ENCODE data around the gene VASN. TPM values are rescaled to one million over a fixed set of nuclear protein-coding genes. Genes with fewer than 3 reads are reported as not detected.

The VASN gene
- total and polyA plus RNA-seq, 7 donors = 2.0 to 3.8 (median 3.3) TPM

DNA sequence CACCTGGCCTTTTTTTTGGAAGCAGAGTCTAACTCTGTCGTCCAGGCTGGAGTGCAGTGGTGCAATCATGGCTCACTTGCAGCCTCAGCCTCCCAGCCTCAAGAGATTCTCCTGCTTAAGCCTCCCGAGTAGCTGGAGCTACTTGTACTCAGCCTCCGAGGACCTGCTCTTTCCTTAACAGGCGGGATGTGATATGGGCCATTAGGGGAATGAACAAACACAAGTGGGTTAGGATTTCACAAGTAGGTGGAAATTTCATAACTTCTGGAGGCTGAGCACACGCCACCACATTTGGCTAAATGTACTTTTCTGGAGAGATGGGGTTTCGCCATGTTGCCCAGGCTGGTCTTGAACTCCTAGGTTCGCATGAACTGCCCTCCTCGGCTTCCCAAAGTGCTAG, 24.6 kb upstream of the VASN start:
- ATAC-seq (peak in 1 of 4 donors; percentile 3), DNase-seq (no peak)
- TF ChIP-seq, protein P1, sequence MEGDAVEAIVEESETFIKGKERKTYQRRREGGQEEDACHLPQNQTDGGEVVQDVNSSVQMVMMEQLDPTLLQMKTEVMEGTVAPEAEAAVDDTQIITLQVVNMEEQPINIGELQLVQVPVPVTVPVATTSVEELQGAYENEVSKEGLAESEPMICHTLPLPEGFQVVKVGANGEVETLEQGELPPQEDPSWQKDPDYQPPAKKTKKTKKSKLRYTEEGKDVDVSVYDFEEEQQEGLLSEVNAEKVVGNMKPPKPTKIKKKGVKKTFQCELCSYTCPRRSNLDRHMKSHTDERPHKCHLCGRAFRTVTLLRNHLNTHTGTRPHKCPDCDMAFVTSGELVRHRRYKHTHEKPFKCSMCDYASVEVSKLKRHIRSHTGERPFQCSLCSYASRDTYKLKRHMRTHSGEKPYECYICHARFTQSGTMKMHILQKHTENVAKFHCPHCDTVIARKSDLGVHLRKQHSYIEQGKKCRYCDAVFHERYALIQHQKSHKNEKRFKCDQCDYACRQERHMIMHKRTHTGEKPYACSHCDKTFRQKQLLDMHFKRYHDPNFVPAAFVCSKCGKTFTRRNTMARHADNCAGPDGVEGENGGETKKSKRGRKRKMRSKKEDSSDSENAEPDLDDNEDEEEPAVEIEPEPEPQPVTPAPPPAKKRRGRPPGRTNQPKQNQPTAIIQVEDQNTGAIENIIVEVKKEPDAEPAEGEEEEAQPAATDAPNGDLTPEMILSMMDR (IDR thresholded peaks at IDR 0.05) = no peak
- peaks cover 47% of the 10 kb centered on the region for H3K4me1 ChIP-seq
- peak overlapping the region; percentile 53 for H3K27ac ChIP-seq
- no peaks in the 10 kb centered on the region for H3K9me3 ChIP-seq
- peaks cover 0 to 3% of the 10 kb centered on the region in 2 donors for H3K36me3 ChIP-seq (ENCODE audit: insufficient read depth in 1 of 2, low read depth in 1 of 2)
- H3K27me3 ChIP-seq (ENCODE audit: insufficient read depth in 3 of 3, low read length in 2 of 3) = no peaks in the 10 kb centered on the region
- WGBS, 3 donors = 74 to 86% (median 74%) methylated on average over 8 of the region's 8 CpGs
- intact Hi-C loops (cut with DNase I) = no loop called here
- H3K4me3 ChIP-seq = no peak overlapping the region

DNA sequence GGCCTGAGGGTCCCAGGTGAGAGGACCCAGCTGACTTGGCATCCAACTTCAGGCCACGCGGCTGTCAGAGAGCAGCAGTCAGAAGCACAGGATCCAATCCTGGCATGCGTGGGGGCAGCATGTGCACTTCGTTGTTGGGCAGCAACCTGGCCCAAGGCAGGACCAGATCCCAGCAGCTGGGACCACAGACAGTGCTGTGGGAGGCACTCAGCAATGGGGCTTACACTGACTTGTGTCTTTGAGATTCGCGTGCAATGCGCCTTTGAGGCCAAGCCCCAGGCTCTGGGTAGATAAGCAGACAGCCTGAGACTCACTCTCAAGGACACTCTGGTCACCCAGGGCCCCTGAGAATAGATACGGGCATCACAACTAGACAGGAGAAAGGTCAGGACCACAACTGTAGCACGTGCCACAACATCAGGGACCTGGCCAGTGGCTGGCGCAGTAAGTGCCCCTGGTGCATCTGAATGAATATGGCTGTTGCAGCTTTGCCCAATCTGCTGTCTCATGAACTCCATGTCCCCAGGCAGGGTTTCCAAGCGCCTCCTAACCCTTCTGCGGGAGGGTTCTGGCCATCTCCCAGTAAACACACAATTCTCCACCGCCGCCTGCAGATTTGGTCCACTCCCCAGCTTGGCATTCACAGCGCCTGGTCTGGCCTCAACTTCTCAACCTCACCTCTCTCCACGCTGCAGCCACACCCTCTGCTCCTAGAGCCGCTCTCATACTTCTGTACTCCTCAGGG, 23.7 kb upstream of the VASN start:
- peak in 2 of 4 donors; percentile 18 to 42 for ATAC-seq
- H3K4me1 ChIP-seq = peaks cover 45% of the 10 kb centered on the region
- no peaks in the 10 kb centered on the region for H3K27me3 ChIP-seq (ENCODE audit: insufficient read depth in 3 of 3, low read length in 2 of 3)
- H3K36me3 ChIP-seq (ENCODE audit: insufficient read depth in 1 of 2, low read depth in 1 of 2) = peaks cover 0 to 3% of the 10 kb centered on the region in 2 donors
- WGBS, 3 donors = 55 to 72% (median 65%) methylated on average over 17 of the region's 17 CpGs
- H3K27ac ChIP-seq = peak overlapping the region; percentile 53
- H3K4me3 ChIP-seq = no peak overlapping the region
- H3K9me3 ChIP-seq = no peaks in the 10 kb centered on the region
- DNase-seq = no peak
- TF ChIP-seq, protein P1 (IDR thresholded peaks at IDR 0.05) = no peak
- intact Hi-C loops (cut with DNase I) = no loop called here

DNA sequence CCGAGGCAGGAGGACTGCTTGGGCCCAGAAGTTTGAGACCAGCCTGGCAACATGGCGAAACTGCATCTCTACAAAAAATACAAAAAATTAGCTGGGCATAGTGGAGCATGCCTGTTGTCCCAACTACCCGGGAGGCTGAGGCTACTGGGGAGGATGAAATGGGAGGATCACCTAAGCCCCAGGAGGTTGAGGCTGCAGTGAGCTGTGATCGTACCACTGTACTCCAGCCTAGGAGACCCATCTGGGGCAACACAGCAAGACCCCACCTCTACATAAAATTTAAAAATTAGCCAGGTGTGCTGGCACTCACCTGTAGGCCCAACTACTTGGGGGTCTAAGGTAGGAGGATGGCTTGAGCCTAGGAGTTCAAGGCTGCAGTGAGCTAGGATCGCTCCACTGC, 22.3 kb upstream of the VASN start:
- intact Hi-C loops (cut with DNase I) = no loop called here
- TF ChIP-seq, protein P1 (IDR thresholded peaks at IDR 0.05) = no peak
- H3K27me3 ChIP-seq (ENCODE audit: insufficient read depth in 3 of 3, low read length in 2 of 3) = no peaks in the 10 kb centered on the region
- H3K4me1 ChIP-seq = peaks cover 41% of the 10 kb centered on the region
- H3K27ac ChIP-seq = no peak overlapping the region
- DNase-seq = no peak
- peaks cover 0 to 3% of the 10 kb centered on the region in 2 donors for H3K36me3 ChIP-seq (ENCODE audit: insufficient read depth in 1 of 2, low read depth in 1 of 2)
- H3K9me3 ChIP-seq = no peaks in the 10 kb centered on the region
- no peak overlapping the region for H3K4me3 ChIP-seq
- no peak for ATAC-seq
- WGBS, 3 donors = 92 to 94% (median 94%) methylated on average over 5 of the region's 5 CpGs

DNA sequence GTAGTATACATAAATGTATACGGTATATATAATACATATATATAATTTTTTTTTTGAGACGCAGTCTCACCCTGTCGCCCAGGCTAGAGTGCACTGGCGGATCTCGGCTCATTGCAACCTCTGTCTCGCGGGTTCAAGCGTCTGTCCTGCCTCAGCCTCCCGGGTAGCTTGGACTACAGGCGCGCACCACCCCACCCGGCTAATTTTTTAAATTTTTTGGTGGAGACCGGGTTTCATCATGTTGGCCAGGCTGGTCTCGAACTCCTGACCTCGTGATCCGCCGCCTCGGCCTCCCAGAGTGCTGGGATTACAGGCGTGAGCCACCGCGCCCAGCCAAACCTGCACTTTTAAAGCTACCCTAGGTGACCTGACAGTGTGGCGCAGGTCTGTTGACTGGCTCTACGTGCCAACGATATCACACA, 21.3 kb upstream of the VASN start:
- DNase-seq (no peak), ATAC-seq (no peak)
- H3K36me3 ChIP-seq (ENCODE audit: insufficient read depth in 1 of 2, low read depth in 1 of 2) = peaks cover 0 to 9% of the 10 kb centered on the region in 2 donors
- H3K9me3 ChIP-seq = no peaks in the 10 kb centered on the region
- WGBS, 3 donors = 32 to 36% (median 35%) methylated on average over 24 of the region's 24 CpGs
- peak overlapping the region; percentile 85 for H3K27ac ChIP-seq
- peak overlapping the region; percentile 72 for H3K4me3 ChIP-seq
- H3K27me3 ChIP-seq (ENCODE audit: insufficient read depth in 3 of 3, low read length in 2 of 3) = no peaks in the 10 kb centered on the region
- peaks cover 36% of the 10 kb centered on the region for H3K4me1 ChIP-seq
- TF ChIP-seq, protein P1 (IDR thresholded peaks at IDR 0.05) = no peak
- intact Hi-C loops (cut with DNase I) = no loop called here
